Vagina (tissue), 2 donors: ENCODE data around the gene USH2A. TPM values are rescaled to one million over a fixed set of nuclear protein-coding genes. Genes with fewer than 3 reads are reported as not detected.

Experiments used
- DNase-seq, 2 donors: peaks; one replicate each; pipeline ENCODE4 v3.0.0-alpha.2; 2017; ENCODE audit errors: extremely low spot score in 2 of 2
- H3K27ac ChIP-seq: fragments of 200-600 bp; sonication (generic); one replicate; pipeline ENCODE4 v1.5.1; 2019
- H3K27me3 ChIP-seq: fragments of 200-600 bp; sonication (generic); one replicate; pipeline ENCODE4 v1.5.1; 2019
- H3K36me3 ChIP-seq, 2 donors: fragments of 200-600 bp; sonication (generic); one replicate each; pipeline ENCODE4 v1.5.1; 2017 to 2019
- H3K4me1 ChIP-seq: fragments of 200-600 bp; sonication (generic); one replicate; pipeline ENCODE4 v1.5.1; 2019
- H3K4me3 ChIP-seq, 2 donors: fragments of 200-600 bp; sonication (generic); 1 replicate in 1 of 2; 2 replicates in 1 of 2; pipeline ENCODE4 v1.5.1; 2016 to 2019
- H3K9me3 ChIP-seq: fragments of 200-600 bp; sonication (generic); one replicate; pipeline ENCODE4 v1.5.1; 2019
- CTCF ChIP-seq, 3 experiments: fragments of 450-650 bp in 2 of 3; fragments of 200-600 bp in 1 of 3; sonication (generic) in 1 of 3; IDR thresholded peaks; one replicate each; pipeline ENCODE4 v1.5.1; 2017 to 2019; ENCODE audit warnings: antibody characterized with exemption in 3 of 3, mild to moderate bottlenecking in 2 of 3, moderate library complexity in 2 of 3
- POLR2A ChIP-seq, 2 donors: fragments of 450-650 bp; IDR thresholded peaks; one replicate each; pipeline ENCODE4 v1.6.1; 2017; ENCODE audit warnings: antibody characterized with exemption in 2 of 2, mild to moderate bottlenecking in 2 of 2, moderate library complexity in 2 of 2
- POLR2AphosphoS5 ChIP-seq, 2 donors: sonication (generic); formaldehyde crosslinking; IDR thresholded peaks; one replicate each; pipeline ENCODE4 v1.9.0; 2017; ENCODE audit warnings: antibody characterized with exemption in 2 of 2, mild to moderate bottlenecking in 2 of 2, low read depth in 1 of 2; ENCODE audit not compliant: insufficient read depth in 1 of 2
- intact Hi-C: fragments of 100-400 bp; cut with DNase I; formaldehyde crosslinking; loops from one replicate; pipeline ENCODE4 v1.15.1; 2023
- total RNA-seq: library from RNA; depleted of rRNA; stranded (reverse); fragments of >200 nt; gene quantifications from one replicate; pipeline ENCODE4 v1.2.3, GENCODE V29; 2016

Gene USH2A
- total RNA-seq, 1 donor from 2014 or later, result under 0.01 TPM

GRCh38 chr1:215717677-215718426 is 705.4 kb downstream of the USH2A start:
- no peaks in the 10 kb centered on the region for H3K4me1 ChIP-seq
- no peak for TF ChIP-seq POLR2AphosphoS5 (IDR thresholded peaks at IDR 0.05; ENCODE audit: insufficient read depth in 1 of 2, low read depth in 1 of 2)
- TF ChIP-seq CTCF (IDR thresholded peaks at IDR 0.05), result no peak
- TF ChIP-seq POLR2A (IDR thresholded peaks at IDR 0.05), result no peak
- no peaks in the 10 kb centered on the region for H3K9me3 ChIP-seq
- no peaks in the 10 kb centered on the region for H3K36me3 ChIP-seq
- intact Hi-C loops, result no loop called here
- no peak for DNase-seq
- no peak overlapping the region for H3K27ac ChIP-seq
- no peak overlapping the region for H3K4me3 ChIP-seq
- H3K27me3 ChIP-seq, result no peaks in the 10 kb centered on the region

GRCh38 chr1:215710899-215711225 is 712.4 kb downstream of the USH2A start:
- Histone ChIP-seq H3K27me3 (no peaks in the 10 kb centered on the region), H3K4me3 (no peak overlapping the region), H3K27ac (no peak overlapping the region), H3K9me3 (no peaks in the 10 kb centered on the region), H3K36me3 (no peaks in the 10 kb centered on the region), H3K4me1 (no peaks in the 10 kb centered on the region)
- TF ChIP-seq POLR2AphosphoS5 (IDR thresholded peaks at IDR 0.05; ENCODE audit: insufficient read depth in 1 of 2, low read depth in 1 of 2) (no peak), POLR2A (IDR thresholded peaks at IDR 0.05) (no peak), CTCF (IDR thresholded peaks at IDR 0.05) (no peak)
- no peak for DNase-seq
- intact Hi-C loops, result no loop called here

- DNase-seq, result no peak
- TF ChIP-seq POLR2A (IDR thresholded peaks at IDR 0.05) (no peak), POLR2AphosphoS5 (IDR thresholded peaks at IDR 0.05; ENCODE audit: insufficient read depth in 1 of 2, low read depth in 1 of 2) (no peak), CTCF (IDR thresholded peaks at IDR 0.05) (no peak)
- H3K27ac ChIP-seq, result no peak overlapping the region
- no peaks in the 10 kb centered on the region for H3K27me3 ChIP-seq
- intact Hi-C loops, result no loop called here
- H3K9me3 ChIP-seq, result no peaks in the 10 kb centered on the region
- no peak overlapping the region for H3K4me3 ChIP-seq
- no peaks in the 10 kb centered on the region for H3K36me3 ChIP-seq
- H3K4me1 ChIP-seq, result no peaks in the 10 kb centered on the region
These were observed 713.0 kb downstream of the USH2A start for GRCh38 chr1:215710036-215710898.

GRCh38 chr1:215704089-215704860 is 719.0 kb downstream of the USH2A start:
- no peaks in the 10 kb centered on the region for H3K27me3 ChIP-seq
- DNase-seq, result no peak
- H3K27ac ChIP-seq, result no peak overlapping the region
- no peaks in the 10 kb centered on the region for H3K9me3 ChIP-seq
- H3K4me3 ChIP-seq, result no peak overlapping the region
- intact Hi-C loops, result no loop called here
- H3K4me1 ChIP-seq, result no peaks in the 10 kb centered on the region
- TF ChIP-seq CTCF (IDR thresholded peaks at IDR 0.05) (no peak), POLR2AphosphoS5 (IDR thresholded peaks at IDR 0.05; ENCODE audit: insufficient read depth in 1 of 2, low read depth in 1 of 2) (no peak), POLR2A (IDR thresholded peaks at IDR 0.05) (no peak)
- no peaks in the 10 kb centered on the region for H3K36me3 ChIP-seq
